Heart left ventricle (tissue), 13 donors: ENCODE measurements around the gene IFITM2.

ENCODE experiments used
- POLR2A ChIP-seq, 2 donors: fragments of 450-650 bp; IDR thresholded peaks; one replicate each; pipeline ENCODE4 v1.6.1; 2017; ENCODE audit warnings: antibody characterized with exemption in 2 of 2, mild to moderate bottlenecking in 2 of 2, moderate library complexity in 2 of 2
- TF ChIP-seq, protein P1 (sequence below), 12 donors: fragments of 200-600 bp; sonication (generic) in 4 of 12; IDR thresholded peaks; one replicate each; pipeline versions ENCODE4 v1.5.0 to v1.8.0; 2018 to 2022; ENCODE audit warnings: antibody characterized with exemption in 12 of 12, mild to moderate bottlenecking in 5 of 12
- donor health status: ischemic (EF 13 %, LVEDD 7.1; RV severe dilation, severe dysfunction).
- donor health status: DM: no; HTN: yes; CAD: no.
- donor health status: DM: no; HTN: no; CAD: no.
- donor health status: ischemic (EF 25% LVEDD 6.9; RV normal size, moderate dysfunction).
- donor health status: ischemic (EF 25% LVEDD 5.7; RV mildly dilated, moderate dysfunction).
- donor health status: ischemic (EF 35%, LVEDD 5.7; RV mildly dilated, moderate dysfunction).
- donor health status: nonischemic (EF 11% LVEDD 7.7; RV severe dilation, severe dysfunction).
- donor health status: DM: yes; HTN: yes; CAD: no.
- donor health status: PGD.
- donor health status: ischemic (EF 29% LVEDD 5.4; RV normal size, mild dysfunction).
- donor health status: nonischemic (EF 23%, LVEDD 6.1; RV moderate dilation, normal function).

DNA sequence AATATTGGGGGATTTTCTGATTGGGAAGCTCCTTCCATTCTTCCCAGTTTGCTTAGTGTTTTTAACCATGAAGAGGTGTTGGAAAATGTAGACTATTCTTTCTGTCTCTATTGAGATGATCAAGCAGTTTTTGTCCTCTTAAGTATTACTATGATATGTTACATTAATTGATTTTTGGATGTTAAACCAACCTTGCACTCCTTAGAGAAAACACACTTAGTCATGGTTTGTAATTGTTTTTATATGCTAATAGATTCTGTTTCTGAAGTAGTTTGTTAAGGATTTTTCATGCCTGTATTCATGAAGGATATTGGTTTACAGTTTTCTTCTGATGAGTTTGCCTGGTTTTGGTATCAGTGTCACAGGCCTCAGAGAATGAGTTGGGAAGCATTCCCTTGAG lies 31.4 kb upstream of the IFITM2 start:
- TF ChIP-seq, protein P1, sequence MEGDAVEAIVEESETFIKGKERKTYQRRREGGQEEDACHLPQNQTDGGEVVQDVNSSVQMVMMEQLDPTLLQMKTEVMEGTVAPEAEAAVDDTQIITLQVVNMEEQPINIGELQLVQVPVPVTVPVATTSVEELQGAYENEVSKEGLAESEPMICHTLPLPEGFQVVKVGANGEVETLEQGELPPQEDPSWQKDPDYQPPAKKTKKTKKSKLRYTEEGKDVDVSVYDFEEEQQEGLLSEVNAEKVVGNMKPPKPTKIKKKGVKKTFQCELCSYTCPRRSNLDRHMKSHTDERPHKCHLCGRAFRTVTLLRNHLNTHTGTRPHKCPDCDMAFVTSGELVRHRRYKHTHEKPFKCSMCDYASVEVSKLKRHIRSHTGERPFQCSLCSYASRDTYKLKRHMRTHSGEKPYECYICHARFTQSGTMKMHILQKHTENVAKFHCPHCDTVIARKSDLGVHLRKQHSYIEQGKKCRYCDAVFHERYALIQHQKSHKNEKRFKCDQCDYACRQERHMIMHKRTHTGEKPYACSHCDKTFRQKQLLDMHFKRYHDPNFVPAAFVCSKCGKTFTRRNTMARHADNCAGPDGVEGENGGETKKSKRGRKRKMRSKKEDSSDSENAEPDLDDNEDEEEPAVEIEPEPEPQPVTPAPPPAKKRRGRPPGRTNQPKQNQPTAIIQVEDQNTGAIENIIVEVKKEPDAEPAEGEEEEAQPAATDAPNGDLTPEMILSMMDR (IDR thresholded peaks at IDR 0.05), result no peak
- no peak for TF ChIP-seq POLR2A (IDR thresholded peaks at IDR 0.05)
